NCI-H2029 (cell line): ENCODE measurements around the gene ACSBG1.

Experiments used
- DNase-seq: peaks from one replicate; lab custom pipeline; 2025; lab: John Stamatoyannopoulos, UW

Gene ACSBG1

GRCh38 chr15:78234515-78235040 is at the start of gene ACSBG1:
Gene ACSBG1 (minus strand): TSS chr15:78234565. CDS start chr15:78234501, 64 bp downstream.
- DNase-seq, result no peak

GRCh38 chr15:78282324-78282723 is 48.0 kb upstream of the ACSBG1 start:
- DNase-seq, result no peak

GRCh38 chr15:78280319-78281072 is 46.1 kb upstream of the ACSBG1 start:
- no peak for DNase-seq

GRCh38 chr15:78276064-78276943 is 41.9 kb upstream of the ACSBG1 start:
- DNase-seq, result no peak

GRCh38 chr15:78274994-78275393 is 40.6 kb upstream of the ACSBG1 start:
- no peak for DNase-seq

- DNase-seq, result no peak
Observed at GRCh38 chr15:78272776-78273175, 38.4 kb upstream of the ACSBG1 start.

- DNase-seq, result no peak
Observed at GRCh38 chr15:78272316-78272715, 38.0 kb upstream of the ACSBG1 start.

GRCh38 chr15:78266806-78267205 is 32.4 kb upstream of the ACSBG1 start:
- DNase-seq, result no peak

GRCh38 chr15:78266229-78266628 is 31.9 kb upstream of the ACSBG1 start:
- DNase-seq, result no peak

GRCh38 chr15:78265752-78266224 is 31.4 kb upstream of the ACSBG1 start:
- DNase-seq, result no peak

GRCh38 chr15:78265137-78265460 is 30.7 kb upstream of the ACSBG1 start:
- DNase-seq, result no peak

GRCh38 chr15:78264304-78265136 is 30.2 kb upstream of the ACSBG1 start, which contains the start of gene DNAJA4:
Gene DNAJA4 (plus strand): TSS chr15:78264562. CDS start chr15:78264764, 202 bp downstream.
- DNase-seq, result no peak

- DNase-seq, result no peak
Observed at GRCh38 chr15:78263907-78264303, 29.5 kb upstream of the ACSBG1 start.

GRCh38 chr15:78263351-78263781 is 29.0 kb upstream of the ACSBG1 start:
- DNase-seq, result no peak

- DNase-seq, result no peak
Observed at GRCh38 chr15:78261062-78261461, 26.7 kb upstream of the ACSBG1 start.

- no peak for DNase-seq
Observed at GRCh38 chr15:78260489-78260888, 26.1 kb upstream of the ACSBG1 start.

- DNase-seq, result no peak
Observed at GRCh38 chr15:78259232-78259631, 24.9 kb upstream of the ACSBG1 start.

GRCh38 chr15:78257681-78258080 is 23.3 kb upstream of the ACSBG1 start:
- no peak for DNase-seq

- DNase-seq, result no peak
Observed at GRCh38 chr15:78256044-78256437, 21.7 kb upstream of the ACSBG1 start.

GRCh38 chr15:78255421-78256043 is 21.2 kb upstream of the ACSBG1 start:
- DNase-seq, result no peak

- no peak for DNase-seq
Observed at GRCh38 chr15:78251136-78251535, 16.8 kb upstream of the ACSBG1 start.
